Endodermal cell (in vitro differentiated cells): Measurements from ENCODE around the gene PLPP7. TPM values are rescaled to one million over a fixed set of nuclear protein-coding genes. Genes with fewer than 3 reads are reported as not detected.

Experiments used
- total RNA-seq, 2 donors: library from RNA; stranded (reverse); fragmentation: NEBNext Ultra II Directional in 1 of 2; extraction: Animal tissue kit (Norgen Biotek cat#: 25700) in 1 of 2; gene quantifications; 2 replicates in 1 of 2; 3 replicates in 1 of 2; pipeline ENCODE4 v1.2.1, GENCODE V29; 2021

The PLPP7 gene
- total RNA-seq, 2 donors from 2014 or later = 4.1 to 5.6 TPM

Other genes with a start within 250 kb of the PLPP7 start
- 100 to 1,000 TPM in 1 of 2 donors, 10 to 100 TPM in 1; 93.4 to 117 TPM for gene AIF1L, start 193.2 kb upstream of the PLPP7 start, total RNA-seq
- 10 to 100 TPM; 56.7 to 59.9 TPM for gene NUP214, start 164.1 kb upstream of the PLPP7 start, total RNA-seq
- gene FAM78A, start 13.2 kb upstream of the PLPP7 start, total RNA-seq = 1 to 10 TPM; 5.5 to 5.6 TPM
- 100 to 1,000 TPM; 309 to 334 TPM for gene PRRC2B, start 104.4 kb downstream of the PLPP7 start, total RNA-seq
- 10 to 100 TPM; 42.3 to 53.8 TPM for gene POMT1, start 213.2 kb downstream of the PLPP7 start, total RNA-seq
- 10 to 100 TPM; 37.9 to 42.9 TPM for gene UCK1, start 241.5 kb downstream of the PLPP7 start, total RNA-seq